Muscle of leg (tissue), 16 donors: Measurements from ENCODE around the gene PTPRG. TPM values are rescaled to one million over a fixed set of nuclear protein-coding genes. Genes with fewer than 3 reads are reported as not detected.

Experiments
- DNase-seq: peaks from one replicate; pipeline ENCODE4 v3.0.0; 2013
- H3K27ac ChIP-seq: one replicate; pipeline ENCODE4 v1.5.1; 2013; ENCODE audit warnings: mild to moderate bottlenecking, low read length, control low read depth
- H3K27me3 ChIP-seq: one replicate; pipeline ENCODE4 v1.6.1; 2013; ENCODE audit warnings: low read length; ENCODE audit not compliant: control insufficient read depth, insufficient read depth
- H3K36me3 ChIP-seq: one replicate; pipeline ENCODE4 v1.6.1; 2013; ENCODE audit warnings: low read length; ENCODE audit not compliant: control insufficient read depth, insufficient read depth
- H3K4me1 ChIP-seq: one replicate; pipeline ENCODE4 v1.6.1; 2013; ENCODE audit warnings: low read length; ENCODE audit not compliant: control insufficient read depth, insufficient read depth
- H3K4me3 ChIP-seq: one replicate; pipeline ENCODE4 v1.5.1; 2013; ENCODE audit warnings: low read length, control low read depth
- H3K9me3 ChIP-seq: replicated peaks from 2 replicates; pipeline ENCODE4 v1.6.1; 2013; ENCODE audit warnings: low read depth, low read length; ENCODE audit not compliant: control insufficient read depth
- WGBS: methylation state at CpG from one replicate; pipeline ENCODE4 v1.1.5; 2013; ENCODE audit warnings: missing lambda C conversion rate; ENCODE audit not compliant: insufficient coverage; 5-methylcytosine and 5-hydroxymethylcytosine counted together
- long read RNA-seq, 11 donors: transcript quantifications; one replicate each; lab custom pipeline, GENCODE V29; 2026
- polyA plus RNA-seq, 8 donors: library from polyadenylated mRNA; unstranded; fragments of 120-200 nt; gene quantifications; one replicate each; pipeline versions ENCODE4 v1.2.1 to v1.2.3, GENCODE V29; 2013; ENCODE audit warnings: inconsistent platforms in 1 of 8, low replicate concordance in 1 of 8; ENCODE audit not compliant: insufficient read length in 8 of 8, insufficient read depth in 1 of 8
- total RNA-seq: library from RNA; stranded (reverse); fragments of 120-200 nt; gene quantifications from one replicate; pipeline ENCODE4 v1.2.4, GENCODE V29; 2013

Gene PTPRG
- 45.7 TPM for total RNA-seq
- polyA plus RNA-seq = 10 to 100 TPM; 15.7 to 41.2 (median 30.6) TPM
- long read RNA-seq, donor 1, partial matches to known transcripts = 0 of 1 reads
- long read RNA-seq, donor 1, other reads (novel, unspliced or antisense) = 0 of 1 reads
- long read RNA-seq, donor 2 = 0 reads
- long read RNA-seq, donor 3, partial matches to known transcripts = 0 of 2 reads
- long read RNA-seq, donor 3, other reads (novel, unspliced or antisense) = 0 of 2 reads
- long read RNA-seq, donor 4, partial matches to known transcripts = 0 of 1 reads
- long read RNA-seq, donor 4, other reads (novel, unspliced or antisense) = 0 of 1 reads
- long read RNA-seq, donor 5, partial matches to known transcripts = 1,835 of 1,841 reads
- long read RNA-seq, donor 5, other reads (novel, unspliced or antisense) = 6 of 1,841 reads
- long read RNA-seq, donor 6, partial matches to known transcripts = 2,641 of 2,643 reads
- long read RNA-seq, donor 6, other reads (novel, unspliced or antisense) = 0 of 2,643 reads
- long read RNA-seq, donor 7, partial matches to known transcripts = 1,595 of 1,595 reads
- long read RNA-seq, donor 7, other reads (novel, unspliced or antisense) = 0 of 1,595 reads
- long read RNA-seq, donor 8 = 0 reads
- long read RNA-seq, donor 9 = 0 reads
- long read RNA-seq, donor 10, partial matches to known transcripts = 2,270 of 2,271 reads
- long read RNA-seq, donor 10, other reads (novel, unspliced or antisense) = 0 of 2,271 reads
- long read RNA-seq, donor 11, partial matches to known transcripts = 0 of 2 reads
- long read RNA-seq, donor 11, other reads (novel, unspliced or antisense) = 0 of 2 reads

DNA sequence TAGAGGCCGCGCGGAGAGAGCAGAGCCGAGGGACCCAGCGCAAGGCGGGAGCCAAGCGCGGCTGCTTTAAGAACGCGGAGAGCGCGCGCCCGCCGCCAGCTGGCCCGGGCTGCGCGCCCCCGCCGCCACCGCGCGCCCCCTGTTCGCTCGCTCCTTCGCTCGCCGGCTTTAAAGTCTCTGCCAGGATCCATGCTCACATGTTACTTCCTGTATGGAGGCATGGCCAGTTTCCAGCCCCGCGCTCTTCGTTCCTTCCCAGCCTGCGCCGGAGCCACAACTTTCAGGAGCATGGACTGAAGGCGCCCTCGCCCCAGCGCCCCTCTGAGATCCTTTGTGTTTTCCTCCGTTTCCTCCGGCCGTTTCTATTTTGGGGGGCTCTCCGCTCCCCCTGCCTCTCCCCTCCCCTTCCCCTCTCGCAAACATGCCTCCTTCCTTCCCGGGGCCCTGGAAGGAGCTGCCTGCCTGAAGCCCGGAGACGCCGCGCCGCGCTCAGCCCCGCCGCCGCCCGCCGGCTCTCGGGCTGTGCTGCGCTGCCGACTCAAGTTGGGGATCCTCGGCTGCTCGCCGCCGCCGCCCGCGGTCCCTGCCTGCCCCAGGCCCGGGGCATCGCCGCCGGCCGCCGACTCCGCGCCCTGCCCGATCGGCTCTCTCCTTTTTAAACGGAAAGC is at the start of gene PTPRG:
PTPRG (plus strand) TSS at position 198 of the 668 bp plus-strand sequence. CDS start 717 bp downstream, outside the sequence.
- Histone ChIP-seq H3K27me3 (no peaks in the 10 kb centered on the region), H3K36me3 (no peaks in the 10 kb centered on the region), H3K4me1 (peaks cover 25% of the 10 kb centered on the region), H3K9me3 (peaks cover 6% of the 10 kb centered on the region), H3K4me3 (peak within 1 kb of the TSS; percentile 92), H3K27ac (peak within 1 kb of the TSS; percentile 99)
- WGBS = under 1% methylated on average over 74 of the region's 74 CpGs
- DNase-seq = peak; percentile 99

DNA sequence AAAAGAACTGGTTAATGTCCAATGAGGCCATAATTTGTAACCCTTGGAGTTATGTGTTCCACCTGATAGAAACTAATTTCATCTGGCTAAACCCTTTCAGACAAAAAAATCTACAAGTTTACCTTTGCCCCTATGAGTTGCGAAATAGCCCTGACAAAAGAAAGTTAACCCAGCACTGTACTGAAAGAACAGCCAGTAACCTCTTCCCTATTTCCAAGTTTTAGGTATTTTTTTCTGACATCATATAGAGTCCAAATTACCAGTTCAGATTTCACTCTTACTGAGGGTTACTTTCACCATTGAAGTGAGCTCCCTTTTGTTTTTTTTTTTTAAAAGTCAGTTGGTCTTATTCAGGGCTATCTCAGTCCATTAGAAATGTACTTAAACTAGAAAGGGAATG is 42.8 kb upstream of the PTPRG start:
- Histone ChIP-seq H3K4me3 (no peak overlapping the region), H3K4me1 (no peaks in the 10 kb centered on the region), H3K36me3 (no peaks in the 10 kb centered on the region), H3K27ac (no peak overlapping the region), H3K27me3 (no peaks in the 10 kb centered on the region), H3K9me3 (no peaks in the 10 kb centered on the region)
- no peak for DNase-seq
- WGBS = 100% methylated on average over 1 of the region's 1 CpG

DNA sequence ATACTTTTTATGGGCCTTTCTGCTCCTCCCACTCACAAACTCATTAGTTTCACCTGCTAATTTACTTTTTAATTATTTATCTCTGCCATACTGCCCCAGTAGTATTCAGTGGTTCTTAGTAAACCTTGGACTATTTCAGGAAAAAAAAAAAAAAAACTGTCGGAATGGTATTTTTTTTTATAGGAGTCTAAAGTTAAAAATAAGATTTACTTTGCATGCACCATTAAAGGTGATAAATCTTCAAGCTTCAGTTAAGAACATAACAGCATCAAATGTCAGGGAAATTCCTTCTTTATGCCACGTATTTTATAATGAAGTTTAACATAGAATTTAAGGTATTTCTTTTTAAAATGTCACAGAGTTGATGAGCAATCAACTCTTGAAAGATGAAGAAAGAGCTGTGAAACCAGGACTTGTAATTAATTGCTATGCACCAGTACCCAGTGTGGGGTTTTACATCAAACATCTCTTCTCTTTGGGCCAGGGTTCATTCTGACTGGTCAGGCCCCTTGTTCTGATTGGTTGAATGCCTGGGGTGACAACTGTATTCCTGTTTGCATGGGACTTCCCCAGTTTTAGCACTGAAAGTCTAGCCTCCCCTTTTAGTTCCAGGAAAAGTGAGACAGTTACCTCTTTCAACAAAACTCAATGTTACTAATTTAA is 40.3 kb upstream of the PTPRG start:
- Histone ChIP-seq H3K27ac (no peak overlapping the region), H3K27me3 (no peaks in the 10 kb centered on the region), H3K4me3 (no peak overlapping the region), H3K4me1 (no peaks in the 10 kb centered on the region), H3K9me3 (no peaks in the 10 kb centered on the region), H3K36me3 (no peaks in the 10 kb centered on the region)
- no CpG with 5 or more reads among the region's 2 CpGs for WGBS
- DNase-seq = no peak

DNA sequence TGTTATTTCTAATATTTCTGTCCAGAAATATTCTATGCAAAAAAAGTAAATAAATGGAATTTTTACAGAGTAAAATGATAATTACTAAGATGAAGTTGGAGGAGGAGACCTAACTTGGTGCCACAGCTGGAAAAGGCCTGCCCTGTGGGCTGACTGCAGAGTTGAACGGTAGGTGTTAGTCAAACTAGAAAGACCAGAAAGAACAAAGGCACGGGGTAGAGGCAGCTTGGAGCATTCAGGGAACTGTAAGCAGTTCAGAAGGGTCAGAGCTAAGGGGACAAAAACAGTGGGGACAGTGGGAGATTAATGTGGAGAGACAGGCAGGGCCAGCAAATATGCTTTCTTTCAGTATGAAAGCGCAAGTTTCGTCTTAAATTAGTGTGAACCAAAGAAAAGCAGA is 39.3 kb upstream of the PTPRG start:
- WGBS = 61% methylated on average over 2 of the region's 4 CpGs
- Histone ChIP-seq H3K9me3 (no peaks in the 10 kb centered on the region), H3K4me3 (no peak overlapping the region), H3K27me3 (no peaks in the 10 kb centered on the region), H3K36me3 (no peaks in the 10 kb centered on the region), H3K27ac (no peak overlapping the region), H3K4me1 (no peaks in the 10 kb centered on the region)
- no peak for DNase-seq

DNA sequence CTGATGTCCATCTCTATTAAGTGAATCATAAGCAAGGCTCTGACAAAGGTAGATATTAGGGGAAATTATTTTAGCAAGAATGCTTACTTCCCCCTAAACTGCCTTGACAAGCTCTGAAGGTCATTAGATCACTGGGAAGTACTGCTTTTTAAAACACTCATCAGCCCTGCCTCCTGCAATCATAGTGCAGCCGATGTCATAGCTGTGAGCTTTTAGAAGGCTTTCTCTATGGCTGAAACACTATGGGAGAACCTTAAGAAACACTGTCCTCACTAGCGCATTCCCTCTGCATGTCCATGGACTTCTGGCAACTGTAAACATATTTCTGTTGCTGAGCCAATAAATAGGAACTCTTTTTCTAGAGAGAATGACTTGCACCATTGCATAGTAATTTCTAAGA is 38.7 kb upstream of the PTPRG start:
- H3K9me3 ChIP-seq = no peaks in the 10 kb centered on the region
- H3K27ac ChIP-seq = no peak overlapping the region
- no peaks in the 10 kb centered on the region for H3K4me1 ChIP-seq
- no peak overlapping the region for H3K4me3 ChIP-seq
- DNase-seq = peak; percentile 26
- 60% methylated on average over 1 of the region's 2 CpGs for WGBS
- no peaks in the 10 kb centered on the region for H3K36me3 ChIP-seq
- H3K27me3 ChIP-seq = no peaks in the 10 kb centered on the region

DNA sequence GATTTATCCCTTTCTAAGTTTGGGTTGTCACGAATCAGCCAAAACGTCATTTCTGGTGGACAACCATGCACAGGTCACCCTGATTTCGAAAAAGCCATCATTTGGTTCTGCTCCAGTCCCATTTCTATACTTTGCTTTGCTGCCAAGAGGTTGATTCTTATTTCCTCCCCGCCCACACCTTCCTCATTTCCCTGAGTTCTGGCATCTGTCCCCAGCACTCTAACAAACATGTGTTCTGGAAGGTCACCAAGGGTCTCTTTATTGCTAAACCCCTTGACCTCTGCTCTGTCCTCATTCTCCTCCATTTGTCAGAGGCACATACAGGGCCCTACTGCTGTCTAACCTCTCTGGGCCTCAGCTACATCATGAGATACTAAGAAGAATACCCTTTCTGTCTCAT is 36.4 kb upstream of the PTPRG start:
- Histone ChIP-seq H3K36me3 (no peaks in the 10 kb centered on the region), H3K27ac (no peak overlapping the region), H3K4me3 (no peak overlapping the region), H3K4me1 (no peaks in the 10 kb centered on the region), H3K27me3 (no peaks in the 10 kb centered on the region), H3K9me3 (no peaks in the 10 kb centered on the region)
- 29% methylated on average over 4 of the region's 4 CpGs for WGBS
- DNase-seq = peak; percentile 26

DNA sequence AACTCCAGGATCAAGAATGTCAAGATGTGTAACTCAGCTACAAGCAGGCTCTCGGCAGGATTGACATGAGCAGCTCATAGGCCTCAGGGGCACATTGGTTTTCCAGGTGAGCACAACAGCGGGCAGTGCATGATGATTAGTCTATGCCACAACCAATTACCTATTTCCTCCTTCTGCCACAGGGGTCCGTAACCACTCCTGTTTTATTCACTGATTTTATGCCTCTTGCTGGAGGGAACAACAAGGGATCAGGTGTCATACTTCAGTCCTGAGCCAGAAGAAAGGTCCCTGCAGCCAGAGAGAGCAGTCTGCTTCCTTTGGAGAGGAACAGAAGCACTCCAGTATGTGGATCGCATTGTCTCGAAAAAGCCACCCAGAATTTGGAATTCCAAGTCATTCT is 35.1 kb upstream of the PTPRG start:
- H3K4me1 ChIP-seq = no peaks in the 10 kb centered on the region
- no peaks in the 10 kb centered on the region for H3K36me3 ChIP-seq
- no peaks in the 10 kb centered on the region for H3K9me3 ChIP-seq
- H3K27me3 ChIP-seq = no peaks in the 10 kb centered on the region
- WGBS = 80% methylated on average over 1 of the region's 5 CpGs
- H3K4me3 ChIP-seq = no peak overlapping the region
- H3K27ac ChIP-seq = no peak overlapping the region
- DNase-seq = no peak

DNA sequence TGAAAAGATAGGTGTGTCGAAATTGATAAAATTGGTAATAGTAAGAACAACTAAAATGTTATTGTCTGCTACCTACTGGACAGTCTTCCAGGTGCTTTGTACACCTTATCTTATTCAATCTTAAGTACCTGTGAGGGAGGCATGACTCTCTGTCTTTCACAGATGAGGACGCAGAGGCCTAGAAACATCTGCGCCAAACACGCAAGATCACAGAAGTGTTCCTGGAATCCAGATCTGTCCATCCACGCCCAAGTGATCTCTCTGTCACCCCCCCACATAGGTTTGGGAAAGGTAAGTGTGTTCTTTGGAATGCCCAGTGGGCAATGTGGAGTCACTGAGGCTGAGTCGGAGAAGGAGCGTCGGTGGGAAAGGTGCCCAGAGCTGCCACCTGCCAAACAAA is 34.4 kb upstream of the PTPRG start:
- H3K36me3 ChIP-seq = no peaks in the 10 kb centered on the region
- no peaks in the 10 kb centered on the region for H3K27me3 ChIP-seq
- DNase-seq = no peak
- no peak overlapping the region for H3K27ac ChIP-seq
- no peaks in the 10 kb centered on the region for H3K9me3 ChIP-seq
- no peak overlapping the region for H3K4me3 ChIP-seq
- no peaks in the 10 kb centered on the region for H3K4me1 ChIP-seq
- WGBS = 100% methylated on average over 3 of the region's 8 CpGs

DNA sequence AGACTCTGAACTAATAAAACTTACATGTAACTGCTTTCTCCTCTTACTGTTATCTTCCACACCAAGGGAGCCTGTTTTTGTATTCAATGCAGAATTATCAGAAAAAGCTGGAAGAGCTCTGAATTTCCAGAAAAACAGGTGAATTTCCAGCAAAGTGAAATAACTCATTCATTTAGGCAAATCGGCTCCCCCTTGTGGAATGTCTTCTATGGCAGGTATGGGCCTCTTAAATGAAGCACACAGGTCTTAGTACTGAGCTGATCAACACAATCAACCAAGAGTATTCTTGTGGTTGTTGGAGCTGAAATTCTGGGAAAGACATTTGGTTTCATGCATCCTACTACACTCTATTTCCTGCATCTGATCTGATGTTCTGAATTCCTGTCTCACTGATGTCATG is 31.0 kb upstream of the PTPRG start:
- no CpG with 5 or more reads among the region's 1 CpG for WGBS
- no peaks in the 10 kb centered on the region for H3K27me3 ChIP-seq
- no peak overlapping the region for H3K4me3 ChIP-seq
- DNase-seq = peak; percentile 38
- H3K36me3 ChIP-seq = no peaks in the 10 kb centered on the region
- no peaks in the 10 kb centered on the region for H3K9me3 ChIP-seq
- H3K27ac ChIP-seq = no peak overlapping the region
- no peaks in the 10 kb centered on the region for H3K4me1 ChIP-seq
